Keratinocyte (primary cell): ENCODE results near the gene CASK.

ENCODE experiments used
- EZH2 ChIP-seq: IDR thresholded peaks from one replicate; pipeline ENCODE4 v1.6.1; 2012; ENCODE audit warnings: inconsistent platforms, mild to moderate bottlenecking, low read length, moderate library complexity
- TF ChIP-seq, protein P1 (sequence below), 3 experiments: IDR thresholded peaks in 1 of 3; conservative IDR thresholded peaks in 1 of 3; optimal IDR thresholded peaks in 1 of 3; 2 replicates in 2 of 3; 3 replicates in 1 of 3; pipeline versions ENCODE3 to v1.5.1; 2011; ENCODE audit warnings: low read length in 3 of 3, mild to moderate bottlenecking in 3 of 3, moderate library complexity in 2 of 3, control low read depth in 1 of 3, inconsistent platforms in 1 of 3; ENCODE audit not compliant: insufficient read depth in 2 of 3; ENCODE audit errors: extremely low read depth in 1 of 3

DNA sequence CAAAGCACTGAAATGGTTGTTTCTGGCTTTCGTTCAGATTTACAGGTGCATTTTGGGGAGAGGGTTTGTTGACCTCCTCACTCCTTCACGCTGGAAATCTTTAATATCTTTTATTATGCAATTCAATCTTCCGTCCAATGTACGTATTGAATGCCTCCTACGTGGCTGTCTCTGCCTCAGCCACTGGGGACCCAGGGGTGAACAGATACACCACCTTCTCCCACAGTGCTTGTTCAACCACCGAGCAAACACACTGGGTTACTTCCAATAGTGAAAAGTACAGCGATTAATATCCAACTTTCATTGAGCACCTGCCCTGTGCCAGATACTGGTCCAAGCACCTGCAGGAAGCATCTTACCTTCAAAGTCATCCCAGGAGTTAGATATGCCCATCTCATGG, 424.2 kb downstream of the CASK start:
- TF ChIP-seq, protein P1, sequence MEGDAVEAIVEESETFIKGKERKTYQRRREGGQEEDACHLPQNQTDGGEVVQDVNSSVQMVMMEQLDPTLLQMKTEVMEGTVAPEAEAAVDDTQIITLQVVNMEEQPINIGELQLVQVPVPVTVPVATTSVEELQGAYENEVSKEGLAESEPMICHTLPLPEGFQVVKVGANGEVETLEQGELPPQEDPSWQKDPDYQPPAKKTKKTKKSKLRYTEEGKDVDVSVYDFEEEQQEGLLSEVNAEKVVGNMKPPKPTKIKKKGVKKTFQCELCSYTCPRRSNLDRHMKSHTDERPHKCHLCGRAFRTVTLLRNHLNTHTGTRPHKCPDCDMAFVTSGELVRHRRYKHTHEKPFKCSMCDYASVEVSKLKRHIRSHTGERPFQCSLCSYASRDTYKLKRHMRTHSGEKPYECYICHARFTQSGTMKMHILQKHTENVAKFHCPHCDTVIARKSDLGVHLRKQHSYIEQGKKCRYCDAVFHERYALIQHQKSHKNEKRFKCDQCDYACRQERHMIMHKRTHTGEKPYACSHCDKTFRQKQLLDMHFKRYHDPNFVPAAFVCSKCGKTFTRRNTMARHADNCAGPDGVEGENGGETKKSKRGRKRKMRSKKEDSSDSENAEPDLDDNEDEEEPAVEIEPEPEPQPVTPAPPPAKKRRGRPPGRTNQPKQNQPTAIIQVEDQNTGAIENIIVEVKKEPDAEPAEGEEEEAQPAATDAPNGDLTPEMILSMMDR (optimal IDR thresholded peaks at IDR 0.05 in 1 of 3, IDR thresholded peaks at IDR 0.05 in 1 of 3, conservative IDR thresholded peaks at IDR 0.05 in 1 of 3; ENCODE audit: extremely low read depth in 1 of 3, insufficient read depth in 2 of 3, low read length in 3 of 3) = no peak
- TF ChIP-seq EZH2 = no peak
